Right lobe of liver (tissue), 6 donors: ENCODE measurements around the gene CPM. TPM values are rescaled to one million over a fixed set of nuclear protein-coding genes. Genes with fewer than 3 reads are reported as not detected.

Experiments used
- ATAC-seq, 4 donors: fragments of 200-7000 bp; cut with Tn5 transposase; one replicate each; pipeline ENCODE4 v1.9.1; 2020; ENCODE audit warnings: mild to moderate bottlenecking in 4 of 4, moderate library complexity in 4 of 4
- DNase-seq, 3 donors: peaks; one replicate each; pipeline ENCODE4 v3.0.0-alpha.2; 2020
- H3K27ac ChIP-seq, 3 donors: fragments of 200-600 bp; one replicate each; pipeline ENCODE4 v1.8.0; 2022
- H3K27me3 ChIP-seq, 2 donors: fragments of 200-600 bp; one replicate each; pipeline ENCODE4 v1.8.0; 2022
- H3K36me3 ChIP-seq, 4 donors: fragments of 200-600 bp; sonication (generic) in 1 of 4; one replicate each; pipeline versions ENCODE4 v1.5.1 to v1.8.0; 2017 to 2022; ENCODE audit warnings: control low read depth in 1 of 4
- H3K4me1 ChIP-seq, 4 donors: fragments of 200-600 bp; sonication (generic) in 1 of 4; one replicate each; pipeline versions ENCODE4 v1.5.1 to v1.8.0; 2017 to 2022; ENCODE audit warnings: control low read depth in 1 of 4
- H3K4me3 ChIP-seq, 3 donors: fragments of 200-600 bp; one replicate each; pipeline ENCODE4 v1.8.0; 2022
- H3K9me3 ChIP-seq, 4 donors: fragments of 200-600 bp; sonication (generic) in 1 of 4; one replicate each; pipeline versions ENCODE4 v1.5.1 to v1.8.0; 2017 to 2022; ENCODE audit warnings: control low read depth in 1 of 4
- POLR2A ChIP-seq: fragments of 450-650 bp; IDR thresholded peaks from one replicate; pipeline ENCODE4 v1.6.1; 2017; ENCODE audit warnings: antibody characterized with exemption, mild to moderate bottlenecking
- WGBS: methylation state at CpG from one replicate; pipeline ENCODE4 v1.1.6; 2018; ENCODE audit warnings: low coverage, low lambda C conversion rate; ENCODE audit not compliant: insufficient coverage; ENCODE audit errors: missing lambda C conversion rate; 5-methylcytosine and 5-hydroxymethylcytosine counted together
- intact Hi-C, 2 donors: fragments of 100-400 bp; cut with DNase I; formaldehyde crosslinking; loops; one replicate each; pipeline versions ENCODE4 v1.11.2 to v1.14.1; 2022
- total RNA-seq, 6 experiments: library from RNA; depleted of rRNA in 2 of 6; stranded (reverse); fragments of >200 nt in 2 of 6; fragmentation: NEBNext Ultra II Directional in 3 of 6; extraction: Animal tissue kit (Norgen Biotek cat#: 25700) in 3 of 6; gene quantifications; one replicate each; pipeline versions ENCODE4 v1.1.0 to v1.2.4, GENCODE V29; 2016 to 2023
- TF ChIP-seq, protein P1 (sequence below), 4 donors: fragments of 200-600 bp in 3 of 4; fragments of 450-650 bp in 1 of 4; IDR thresholded peaks; one replicate each; pipeline versions ENCODE4 v1.5.1 to v1.8.0; 2016 to 2022; ENCODE audit warnings: antibody characterized with exemption in 4 of 4, mild to moderate bottlenecking in 2 of 4
- donor health status: DM: no; HTN: yes; CAD: no.
- donor health status: DM: no; HTN: no; CAD: no.
- donor health status: DM: no; HTN: no; CAD: no.
- donor health status: DM: no; HTN: yes; CAD: no.
- donor health status: DM: no; HTN: yes; CAD: no.

CPM gene
- total RNA-seq, 6 experiments from 2014 or later: 34.6 to 91.6 (median 50.0) TPM

DNA sequence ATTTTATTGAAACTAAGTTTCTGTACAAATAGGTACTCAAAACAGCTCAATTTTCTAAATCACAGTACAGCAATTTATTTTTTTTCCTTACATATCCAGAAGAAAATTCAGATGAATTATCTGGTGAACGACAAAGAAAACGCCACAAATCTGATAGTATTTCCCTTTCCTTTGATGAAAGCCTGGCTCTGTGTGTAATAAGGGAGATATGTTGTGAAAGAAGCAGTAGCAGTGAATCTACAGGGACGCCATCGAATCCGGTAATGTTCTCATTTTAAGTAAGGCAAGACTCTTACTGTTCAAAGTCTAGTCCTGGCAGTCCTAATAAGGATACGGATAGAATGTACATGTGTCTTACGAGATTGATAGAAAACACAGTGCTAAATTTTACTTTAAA lies 104.3 kb downstream of the CPM start:
- no peaks in the 10 kb centered on the region for H3K27me3 ChIP-seq
- ATAC-seq: no peak
- no peak for DNase-seq
- H3K4me1 ChIP-seq: no peaks in the 10 kb centered on the region
- H3K4me3 ChIP-seq: no peak overlapping the region
- TF ChIP-seq, protein P1, sequence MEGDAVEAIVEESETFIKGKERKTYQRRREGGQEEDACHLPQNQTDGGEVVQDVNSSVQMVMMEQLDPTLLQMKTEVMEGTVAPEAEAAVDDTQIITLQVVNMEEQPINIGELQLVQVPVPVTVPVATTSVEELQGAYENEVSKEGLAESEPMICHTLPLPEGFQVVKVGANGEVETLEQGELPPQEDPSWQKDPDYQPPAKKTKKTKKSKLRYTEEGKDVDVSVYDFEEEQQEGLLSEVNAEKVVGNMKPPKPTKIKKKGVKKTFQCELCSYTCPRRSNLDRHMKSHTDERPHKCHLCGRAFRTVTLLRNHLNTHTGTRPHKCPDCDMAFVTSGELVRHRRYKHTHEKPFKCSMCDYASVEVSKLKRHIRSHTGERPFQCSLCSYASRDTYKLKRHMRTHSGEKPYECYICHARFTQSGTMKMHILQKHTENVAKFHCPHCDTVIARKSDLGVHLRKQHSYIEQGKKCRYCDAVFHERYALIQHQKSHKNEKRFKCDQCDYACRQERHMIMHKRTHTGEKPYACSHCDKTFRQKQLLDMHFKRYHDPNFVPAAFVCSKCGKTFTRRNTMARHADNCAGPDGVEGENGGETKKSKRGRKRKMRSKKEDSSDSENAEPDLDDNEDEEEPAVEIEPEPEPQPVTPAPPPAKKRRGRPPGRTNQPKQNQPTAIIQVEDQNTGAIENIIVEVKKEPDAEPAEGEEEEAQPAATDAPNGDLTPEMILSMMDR (IDR thresholded peaks at IDR 0.05): no peak
- no peak for TF ChIP-seq POLR2A
- WGBS: 72% methylated on average over 7 of the region's 7 CpGs
- H3K36me3 ChIP-seq: peaks cover 0 to 90% (median 41%) of the 10 kb centered on the region in 4 donors
- intact Hi-C loops: no loop called here
- H3K27ac ChIP-seq: no peak overlapping the region
- H3K9me3 ChIP-seq: no peaks in the 10 kb centered on the region

DNA sequence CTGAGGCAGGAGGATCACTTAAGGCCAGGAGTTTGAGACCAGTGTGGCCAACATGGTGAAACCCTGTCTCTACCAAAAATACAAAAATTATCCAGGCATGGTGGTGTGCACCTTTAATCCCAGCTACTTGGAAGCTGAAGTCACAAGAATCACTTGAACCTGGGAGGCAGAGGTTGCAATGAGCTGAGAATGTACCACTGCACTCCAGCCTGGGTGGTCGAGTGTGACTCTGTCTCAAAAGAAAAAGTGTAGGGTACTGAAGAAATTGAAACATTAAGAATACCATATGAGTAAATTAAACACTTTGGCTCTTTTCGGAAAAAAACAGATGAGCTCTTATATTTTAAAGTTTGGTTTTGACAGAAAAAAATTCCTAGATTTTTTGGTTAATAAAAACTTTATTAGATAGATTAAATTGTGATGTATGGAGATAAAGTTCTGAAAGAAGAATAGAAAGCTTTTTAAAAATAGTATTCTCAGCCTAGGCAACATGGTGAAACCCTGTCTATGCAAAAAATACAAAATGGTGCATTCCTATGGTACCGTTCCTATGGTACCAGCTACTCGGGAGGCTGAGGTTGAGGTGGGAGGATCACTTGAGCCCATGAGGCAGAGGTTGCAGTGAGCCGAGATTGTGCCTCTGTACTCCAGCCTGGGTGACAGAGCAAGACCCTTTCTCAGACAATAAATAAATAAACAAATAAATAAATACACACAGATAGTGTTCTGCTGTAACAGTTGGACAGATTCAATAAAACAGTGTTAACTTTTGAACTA lies 104.9 kb downstream of the CPM start:
- H3K27me3 ChIP-seq: no peaks in the 10 kb centered on the region
- no peaks in the 10 kb centered on the region for H3K9me3 ChIP-seq
- DNase-seq (no peak), ATAC-seq (no peak)
- H3K27ac ChIP-seq: no peak overlapping the region
- intact Hi-C loops: no loop called here
- WGBS: 73% methylated on average over 5 of the region's 5 CpGs
- H3K4me1 ChIP-seq: no peaks in the 10 kb centered on the region
- no peak overlapping the region for H3K4me3 ChIP-seq
- H3K36me3 ChIP-seq: peaks cover 0 to 94% (median 45%) of the 10 kb centered on the region in 4 donors
- no peak for TF ChIP-seq POLR2A
- TF ChIP-seq, protein P1 (IDR thresholded peaks at IDR 0.05): no peak

DNA sequence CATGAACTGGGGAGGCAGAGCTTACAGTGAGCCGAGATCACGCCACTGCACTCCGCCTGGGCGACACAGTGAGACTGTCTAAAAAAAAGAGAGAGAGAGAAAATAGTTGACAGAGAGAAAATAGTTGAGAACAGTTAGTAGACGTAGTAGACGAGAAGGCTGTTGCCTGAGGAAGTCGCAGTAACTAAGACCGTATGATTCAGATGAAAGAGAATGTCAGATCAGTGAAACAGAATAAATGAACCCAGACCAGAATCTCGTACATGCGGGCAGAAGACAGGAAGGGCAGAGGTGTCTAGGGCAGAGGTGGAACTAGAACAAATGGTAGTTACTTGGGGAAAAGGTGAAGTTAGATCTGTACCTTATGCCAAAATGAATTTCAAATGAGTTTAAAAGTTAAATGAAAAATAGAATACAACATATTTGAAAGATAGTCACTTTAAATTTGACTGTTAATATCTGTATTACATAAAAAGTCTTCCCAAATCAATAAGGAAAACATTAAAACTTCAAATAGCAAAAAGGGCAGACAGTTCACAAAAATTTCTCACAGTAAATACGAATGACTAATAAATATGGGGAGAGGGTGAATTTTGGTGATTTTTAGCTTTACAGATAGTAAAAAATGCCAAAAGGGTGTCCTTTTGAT lies 107.3 kb downstream of the CPM start:
- intact Hi-C loops: no loop called here
- ATAC-seq (no peak), DNase-seq (no peak)
- peaks cover 0 to 100% (median 43%) of the 10 kb centered on the region in 4 donors for H3K36me3 ChIP-seq
- H3K27me3 ChIP-seq: no peaks in the 10 kb centered on the region
- TF ChIP-seq, protein P1 (IDR thresholded peaks at IDR 0.05): no peak
- no peak for TF ChIP-seq POLR2A
- no peak overlapping the region for H3K27ac ChIP-seq
- 81% methylated on average over 11 of the region's 11 CpGs for WGBS
- no peak overlapping the region for H3K4me3 ChIP-seq
- H3K4me1 ChIP-seq: no peaks in the 10 kb centered on the region
- no peaks in the 10 kb centered on the region for H3K9me3 ChIP-seq

DNA sequence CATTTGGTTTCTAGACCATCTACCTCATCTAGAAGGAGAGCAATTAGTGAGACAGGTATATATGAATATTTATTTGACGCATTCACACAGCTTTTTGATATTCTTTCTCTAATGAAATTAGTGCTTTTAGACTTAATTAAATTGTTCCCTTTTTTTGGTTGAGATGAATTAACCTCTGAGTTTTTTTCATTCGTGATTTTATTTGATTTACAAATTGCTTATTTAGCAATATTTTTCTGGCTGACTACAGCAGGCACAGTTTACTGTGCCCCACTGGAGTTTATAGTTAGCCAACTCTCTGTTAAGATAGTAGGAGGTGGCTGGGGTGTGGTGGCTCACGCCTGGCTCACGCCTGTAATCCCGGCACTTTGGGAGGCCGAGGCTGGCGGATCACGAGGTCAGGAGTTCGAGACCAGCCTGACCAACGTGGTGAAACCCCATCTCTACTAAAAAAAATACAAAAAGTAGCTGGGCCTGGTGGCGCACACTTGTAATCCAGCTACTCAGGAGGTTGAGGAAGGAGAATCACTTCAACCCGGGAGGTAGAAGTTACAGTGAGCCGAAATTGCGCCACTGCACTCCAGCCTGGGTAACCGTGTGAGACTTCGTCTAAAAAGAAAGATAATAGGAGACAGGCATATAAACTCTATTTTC lies 108.2 kb downstream of the CPM start:
- intact Hi-C loops: no loop called here
- Histone ChIP-seq H3K9me3 (no peaks in the 10 kb centered on the region), H3K4me3 (no peak overlapping the region), H3K4me1 (no peaks in the 10 kb centered on the region), H3K27me3 (no peaks in the 10 kb centered on the region), H3K36me3 (peaks cover 0 to 100% (median 44%) of the 10 kb centered on the region in 4 donors), H3K27ac (no peak overlapping the region)
- ATAC-seq (no peak), DNase-seq (no peak)
- TF ChIP-seq, protein P1 (IDR thresholded peaks at IDR 0.05): no peak
- no peak for TF ChIP-seq POLR2A
- 70% methylated on average over 8 of the region's 16 CpGs for WGBS
